ENCODE data around the gene KIAA0586. TPM values are rescaled to one million over a fixed set of nuclear protein-coding genes. Genes with fewer than 3 reads are reported as not detected.

KIAA0586 gene
- total and polyA plus RNA-seq, 2 of the 13 experiments (the other 11 are each of a cell fraction or from before 2014, with no cell fraction given), result 12.6 to 25.2 TPM

DNA sequence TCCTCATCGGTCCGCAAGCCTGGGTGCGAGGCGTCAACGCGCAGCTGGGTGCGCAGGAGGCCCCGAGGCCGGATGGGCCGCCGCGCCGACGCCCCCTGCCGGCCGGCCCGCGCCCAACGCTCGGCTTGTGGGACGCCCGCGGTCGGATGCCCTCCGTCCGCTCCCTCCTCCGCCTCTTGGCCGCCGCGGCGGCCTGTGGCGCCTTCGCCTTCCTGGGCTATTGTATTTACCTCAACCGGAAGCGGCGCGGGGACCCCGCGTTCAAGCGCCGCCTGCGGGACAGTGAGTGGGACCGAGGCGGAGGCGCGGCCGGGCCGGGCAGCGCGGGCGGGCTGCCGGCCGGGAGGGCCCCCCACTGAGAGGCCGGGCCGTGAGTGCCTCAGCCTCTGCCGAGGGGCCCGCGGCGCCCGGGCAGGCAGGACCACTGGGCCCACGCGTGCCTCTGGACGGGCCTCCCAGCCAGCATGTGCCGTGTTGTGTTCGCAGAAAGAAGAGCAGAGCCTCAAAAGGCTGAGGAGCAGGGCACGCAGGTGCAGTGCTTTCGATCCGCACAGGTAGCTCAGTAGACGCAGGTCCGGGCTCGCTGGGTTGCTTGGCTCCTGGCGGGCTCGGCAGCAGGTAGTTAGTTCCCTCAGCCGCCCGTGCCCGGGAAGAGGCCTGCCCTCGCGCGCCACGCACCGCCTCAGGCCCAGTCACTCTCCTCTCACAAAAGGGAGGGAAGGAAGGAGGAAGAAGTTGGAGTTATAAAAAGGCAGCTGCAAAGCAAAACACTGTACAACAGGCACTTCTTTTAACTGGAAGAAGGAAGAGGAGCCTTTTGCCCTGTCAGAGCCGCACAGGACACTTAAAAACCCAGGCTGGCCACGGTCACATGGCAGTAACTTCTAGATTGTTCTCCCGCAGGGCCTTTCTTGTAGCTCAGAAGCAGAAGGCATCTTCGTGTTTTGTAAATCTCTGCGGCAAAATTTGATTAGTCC, 31.4 kb upstream of the KIAA0586 start, which contains the start of gene TOMM20L (continued):
- TF ChIP-seq EEA1 (CRISPR knock-in tag; IDR thresholded peaks at IDR 0.05; ENCODE audit: borderline replicate concordance) (peak; percentile 27; the same call in 1 of the 2 replicates), ZNF75D (CRISPR knock-in tag; IDR thresholded peaks at IDR 0.05; ENCODE audit: borderline replicate concordance) (peak; percentile 31; the same call in 1 of the 2 replicates), PRMT3 (CRISPR knock-in tag; IDR thresholded peaks at IDR 0.05; ENCODE audit: borderline replicate concordance, low read depth) (peak; percentile 82; the same call in 1 of the 2 replicates), ZKSCAN1 (IDR thresholded peaks at IDR 0.05; ENCODE audit: low read length) (no peak), SAFB2 (CRISPR knock-in tag; IDR thresholded peaks at IDR 0.05; ENCODE audit: borderline replicate concordance, low read depth) (peak; percentile 77; the same call in 1 of the 2 replicates), ZNF674 (CRISPR knock-in tag; IDR thresholded peaks at IDR 0.05; ENCODE audit: low read depth) (0 out of 2 replicates have a peak, but pooled peaks have one; percentile 49), HOXA9 (CRISPR knock-in tag; IDR thresholded peaks at IDR 0.05; ENCODE audit: borderline replicate concordance) (0 out of 2 replicates have a peak, but pooled peaks have one; percentile 74), ADNP (CRISPR knock-in tag; IDR thresholded peaks at IDR 0.05) (peak; percentile 81), ZSCAN21 (CRISPR knock-in tag; IDR thresholded peaks at IDR 0.05; ENCODE audit: borderline replicate concordance) (peak; percentile 49; the same call in 1 of the 2 replicates), ZNF160 (CRISPR knock-in tag; IDR thresholded peaks at IDR 0.05) (peak; percentile 9; the same call in 1 of the 2 replicates), CCDC6 (CRISPR knock-in tag; IDR thresholded peaks at IDR 0.05) (peak; percentile 44), ZSCAN29 (CRISPR knock-in tag; conservative IDR thresholded peaks at IDR 0.05) (peak; percentile 90; the same call in 1 of the 2 replicates), KDM1A (CRISPR knock-in tag; IDR thresholded peaks at IDR 0.05) (0 out of 2 replicates have a peak, but pooled peaks have one; percentile 47)
- TF ChIP-seq, protein P1, sequence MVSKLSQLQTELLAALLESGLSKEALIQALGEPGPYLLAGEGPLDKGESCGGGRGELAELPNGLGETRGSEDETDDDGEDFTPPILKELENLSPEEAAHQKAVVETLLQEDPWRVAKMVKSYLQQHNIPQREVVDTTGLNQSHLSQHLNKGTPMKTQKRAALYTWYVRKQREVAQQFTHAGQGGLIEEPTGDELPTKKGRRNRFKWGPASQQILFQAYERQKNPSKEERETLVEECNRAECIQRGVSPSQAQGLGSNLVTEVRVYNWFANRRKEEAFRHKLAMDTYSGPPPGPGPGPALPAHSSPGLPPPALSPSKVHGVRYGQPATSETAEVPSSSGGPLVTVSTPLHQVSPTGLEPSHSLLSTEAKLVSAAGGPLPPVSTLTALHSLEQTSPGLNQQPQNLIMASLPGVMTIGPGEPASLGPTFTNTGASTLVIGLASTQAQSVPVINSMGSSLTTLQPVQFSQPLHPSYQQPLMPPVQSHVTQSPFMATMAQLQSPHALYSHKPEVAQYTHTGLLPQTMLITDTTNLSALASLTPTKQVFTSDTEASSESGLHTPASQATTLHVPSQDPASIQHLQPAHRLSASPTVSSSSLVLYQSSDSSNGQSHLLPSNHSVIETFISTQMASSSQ (IDR thresholded peaks at IDR 0.05; ENCODE audit: low read depth), result no peak
- TF ChIP-seq, protein P1 (CRISPR knock-in tag; IDR thresholded peaks at IDR 0.05; ENCODE audit: borderline replicate concordance), result peak; percentile 39; the same call in 1 of the 2 replicates
- TF ChIP-seq, protein P2, sequence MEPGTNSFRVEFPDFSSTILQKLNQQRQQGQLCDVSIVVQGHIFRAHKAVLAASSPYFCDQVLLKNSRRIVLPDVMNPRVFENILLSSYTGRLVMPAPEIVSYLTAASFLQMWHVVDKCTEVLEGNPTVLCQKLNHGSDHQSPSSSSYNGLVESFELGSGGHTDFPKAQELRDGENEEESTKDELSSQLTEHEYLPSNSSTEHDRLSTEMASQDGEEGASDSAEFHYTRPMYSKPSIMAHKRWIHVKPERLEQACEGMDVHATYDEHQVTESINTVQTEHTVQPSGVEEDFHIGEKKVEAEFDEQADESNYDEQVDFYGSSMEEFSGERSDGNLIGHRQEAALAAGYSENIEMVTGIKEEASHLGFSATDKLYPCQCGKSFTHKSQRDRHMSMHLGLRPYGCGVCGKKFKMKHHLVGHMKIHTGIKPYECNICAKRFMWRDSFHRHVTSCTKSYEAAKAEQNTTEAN (CRISPR knock-in tag; conservative IDR thresholded peaks at IDR 0.05), result peak; percentile 49; the same call in 1 of the 2 replicates
- TF ChIP-seq, protein P3, sequence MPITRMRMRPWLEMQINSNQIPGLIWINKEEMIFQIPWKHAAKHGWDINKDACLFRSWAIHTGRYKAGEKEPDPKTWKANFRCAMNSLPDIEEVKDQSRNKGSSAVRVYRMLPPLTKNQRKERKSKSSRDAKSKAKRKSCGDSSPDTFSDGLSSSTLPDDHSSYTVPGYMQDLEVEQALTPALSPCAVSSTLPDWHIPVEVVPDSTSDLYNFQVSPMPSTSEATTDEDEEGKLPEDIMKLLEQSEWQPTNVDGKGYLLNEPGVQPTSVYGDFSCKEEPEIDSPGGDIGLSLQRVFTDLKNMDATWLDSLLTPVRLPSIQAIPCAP (CRISPR knock-in tag; IDR thresholded peaks at IDR 0.05; ENCODE audit: low read depth), result 0 out of 2 replicates have a peak, but pooled peaks have one; percentile 31

All from HepG2 (cell line).